ENCODE results near the gene USP4. TPM values are rescaled to one million over a fixed set of nuclear protein-coding genes. Genes with fewer than 3 reads are reported as not detected.

Gene USP4
- total and polyA plus RNA-seq, 8 donors, result 17.7 to 37.1 (median 22.9) TPM

- peaks cover 0 to 8% (median 6%) of the 10 kb centered on the region in 3 donors for H3K4me1 ChIP-seq
- H3K9me3 ChIP-seq, result no peaks in the 10 kb centered on the region
- no peak for FAIRE-seq
- no peaks in the 10 kb centered on the region for H3K36me3 ChIP-seq
- intact Hi-C loops (cut with DNase I), result no loop called here
- H3K27ac ChIP-seq, result no peak overlapping the region
- H3K27me3 ChIP-seq, result no peaks in the 10 kb centered on the region
- DNase-seq, result no peak
- no peak overlapping the region for H3K4me3 ChIP-seq
- no peak for ATAC-seq
- TF ChIP-seq CTCF (IDR thresholded peaks at IDR 0.05), result no peak
- 94 to 96% methylated on average over 11 of the region's 11 CpGs for WGBS, 2 donors
These were observed 65.9 kb downstream of the USP4 start for GRCh38 chr3:49273825-49274532.

- no peaks in the 10 kb centered on the region for H3K27me3 ChIP-seq
- FAIRE-seq, result no peak
- peaks cover 0 to 2% (median 0%) of the 10 kb centered on the region in 3 donors for H3K4me1 ChIP-seq
- H3K9me3 ChIP-seq, result no peaks in the 10 kb centered on the region
- no peak overlapping the region for H3K4me3 ChIP-seq
- H3K27ac ChIP-seq, result no peak overlapping the region
- no peaks in the 10 kb centered on the region for H3K36me3 ChIP-seq
- intact Hi-C loops (cut with DNase I), result no loop called here
- no peak for DNase-seq
- ATAC-seq, result peak in 1 of 4 donors; percentile 19
- WGBS, 2 donors, result 73 to 77% methylated on average over 4 of the region's 4 CpGs
- TF ChIP-seq CTCF (IDR thresholded peaks at IDR 0.05), result no peak
These were observed 68.8 kb downstream of the USP4 start for GRCh38 chr3:49271047-49271446.

- DNase-seq, result no peak
- Histone ChIP-seq H3K36me3 (no peaks in the 10 kb centered on the region), H3K4me3 (no peak overlapping the region), H3K27me3 (no peaks in the 10 kb centered on the region), H3K4me1 (no peaks in the 10 kb centered on the region), H3K27ac (no peak overlapping the region), H3K9me3 (no peaks in the 10 kb centered on the region)
- intact Hi-C loops (cut with DNase I), result no loop called here
- 91 to 96% methylated on average over 2 of the region's 2 CpGs for WGBS, 2 donors
- no peak for TF ChIP-seq CTCF (IDR thresholded peaks at IDR 0.05)
- ATAC-seq, result no peak
- no peak for FAIRE-seq
These were observed 69.7 kb downstream of the USP4 start for GRCh38 chr3:49270156-49270500.

GRCh38 chr3:49269443-49270155 is 70.3 kb downstream of the USP4 start:
- intact Hi-C loops (cut with DNase I), result no loop called here
- 93 to 95% methylated on average over 3 of the region's 3 CpGs for WGBS, 2 donors
- no peak for DNase-seq
- no peak for FAIRE-seq
- H3K36me3 ChIP-seq, result no peaks in the 10 kb centered on the region
- no peaks in the 10 kb centered on the region for H3K4me1 ChIP-seq
- no peak for TF ChIP-seq CTCF (IDR thresholded peaks at IDR 0.05)
- no peaks in the 10 kb centered on the region for H3K9me3 ChIP-seq
- no peak for ATAC-seq
- no peak overlapping the region for H3K4me3 ChIP-seq
- H3K27ac ChIP-seq, result no peak overlapping the region
- no peaks in the 10 kb centered on the region for H3K27me3 ChIP-seq
